NCI-H187 (cell line): ENCODE measurements around the gene FBXO42.

Experiments used
- DNase-seq, 2 experiments: peaks; one replicate each; lab custom pipeline; 2025; lab: John Stamatoyannopoulos, UW

Gene FBXO42

DNA sequence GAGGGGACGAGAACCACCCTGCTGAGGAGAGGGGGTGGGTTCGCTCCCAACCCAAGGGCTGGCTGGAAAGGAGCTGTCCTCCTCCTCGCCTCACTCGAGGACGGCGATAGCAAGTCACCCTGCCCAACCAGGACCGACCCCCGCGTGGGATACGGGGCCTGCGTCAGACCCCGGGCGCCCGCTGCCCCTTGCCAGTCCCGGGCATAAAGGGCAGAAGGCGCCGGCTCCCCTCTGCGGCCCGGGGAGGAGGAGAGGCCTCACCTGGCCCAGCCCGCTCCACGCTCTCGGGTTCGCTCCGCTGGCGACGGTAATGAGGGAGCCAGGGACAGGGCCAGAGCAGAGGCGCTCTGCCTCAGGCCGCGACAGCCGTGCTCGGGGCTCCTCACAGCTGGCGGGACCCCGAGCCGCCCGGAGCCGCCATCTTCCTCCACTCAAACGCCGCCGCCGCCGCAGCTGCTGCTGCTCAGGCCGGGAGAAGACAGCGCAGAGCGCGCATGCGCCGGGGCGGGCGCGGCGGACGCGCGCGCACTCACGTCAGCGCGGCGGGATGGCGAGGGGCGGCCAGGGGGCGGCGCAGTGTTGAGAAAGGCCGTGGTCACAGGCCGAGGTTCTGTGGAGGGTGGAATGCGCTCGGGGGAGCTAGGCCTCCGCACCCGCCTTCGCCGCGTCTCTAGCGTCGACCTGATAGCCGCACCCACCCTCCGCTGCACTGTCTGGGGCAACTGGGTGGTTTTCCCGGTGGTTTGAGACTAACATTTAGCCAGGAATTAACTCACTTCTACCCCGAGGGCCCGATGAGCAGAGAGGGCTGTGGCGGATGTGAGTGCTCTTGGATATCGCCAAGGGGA is at the start of gene FBXO42:
Gene FBXO42, minus strand, starts transcription at position 487 of the 848 bp plus-strand sequence. CDS start 37,062 bp downstream, outside the sequence.
- peak; percentile 84 to 89 for DNase-seq

DNA sequence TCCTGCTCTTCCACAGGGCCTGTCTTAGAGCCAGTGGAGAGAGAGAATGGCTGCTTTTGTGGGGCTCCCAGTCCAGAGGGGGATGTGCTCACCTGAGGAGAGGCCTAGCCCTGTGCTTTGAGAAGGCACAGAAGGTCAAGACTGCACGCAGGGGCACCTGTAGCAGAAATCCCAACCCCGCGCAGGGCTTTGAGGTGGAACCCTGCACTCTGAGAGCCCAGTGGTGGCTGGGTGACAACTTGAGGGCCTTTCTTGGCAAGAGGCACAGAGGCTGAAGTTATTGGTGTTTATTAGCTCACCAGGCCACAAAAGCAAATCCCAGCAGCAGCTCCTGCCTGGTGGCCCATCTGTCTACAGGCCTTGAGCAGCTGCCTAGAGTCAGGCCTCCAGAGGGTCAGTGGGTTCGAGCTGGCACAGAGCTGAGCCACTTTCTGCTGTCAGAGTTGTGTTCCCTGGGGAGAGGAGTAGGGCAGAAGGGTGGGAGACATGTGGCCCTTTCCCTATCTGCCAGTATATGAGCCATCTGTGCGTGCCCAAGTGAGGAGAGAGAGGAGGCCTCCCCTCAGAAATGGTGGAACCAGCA is 46.2 kb upstream of the FBXO42 start:
- no peak for DNase-seq

DNA sequence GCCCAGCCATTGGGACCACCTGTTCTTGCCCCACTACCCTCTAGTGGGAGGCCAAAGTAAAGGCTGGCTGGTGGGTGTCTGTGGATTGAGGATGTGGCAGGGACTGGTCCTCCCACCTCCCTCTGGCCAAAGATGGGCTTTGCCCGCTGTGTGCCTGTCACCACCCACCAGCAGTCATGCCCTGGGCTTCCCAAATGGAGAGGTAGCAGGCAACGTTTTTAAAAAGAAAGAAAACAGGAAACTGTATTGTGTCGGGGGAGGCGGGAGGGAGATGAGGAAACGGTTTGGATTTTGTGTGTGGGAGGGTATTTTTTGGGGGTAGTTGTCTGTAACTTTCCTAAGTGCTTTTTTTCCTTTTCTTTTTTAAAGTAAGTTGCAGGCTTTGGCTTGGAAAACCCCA is 44.8 kb upstream of the FBXO42 start:
- no peak for DNase-seq

DNA sequence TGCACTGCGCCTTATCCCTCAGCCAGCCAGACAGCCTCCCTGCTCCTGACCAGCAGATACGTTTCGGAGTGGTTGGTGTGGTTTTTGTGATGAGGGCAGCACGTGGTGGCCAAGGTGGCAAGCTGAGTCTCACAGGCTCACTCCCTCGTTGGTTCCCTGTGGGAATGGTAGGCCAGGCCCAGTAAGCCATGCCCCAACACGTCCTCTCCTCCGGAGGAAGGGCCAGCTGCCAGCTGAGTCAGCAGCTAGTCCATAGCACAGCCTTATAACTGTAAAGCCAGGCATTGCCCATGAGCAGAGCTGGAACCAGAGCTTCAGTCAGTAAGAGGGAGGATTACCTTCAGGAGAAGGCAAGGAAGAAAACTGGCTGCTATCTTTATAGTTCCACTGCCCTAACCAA is 44.3 kb upstream of the FBXO42 start:
- no peak for DNase-seq

DNA sequence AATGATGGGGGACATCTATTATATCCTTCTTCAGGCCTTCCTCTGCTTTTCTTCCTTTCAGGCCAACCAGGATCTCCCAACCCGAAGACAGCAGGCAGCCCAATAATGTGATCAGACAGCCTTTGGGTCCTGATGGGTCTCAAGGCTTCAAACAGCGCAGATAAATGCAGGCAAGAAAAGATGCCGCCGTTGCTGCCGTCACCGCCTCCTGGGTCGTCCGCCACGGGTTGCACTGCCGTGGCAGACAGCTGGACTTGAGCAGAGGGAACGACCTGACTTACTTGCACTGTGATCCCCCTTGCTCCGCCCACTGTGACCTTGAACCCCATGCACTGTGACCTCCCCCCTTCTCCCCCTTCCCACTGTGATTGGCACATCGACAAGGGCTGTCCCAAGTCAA is 42.7 kb upstream of the FBXO42 start:
- no peak for DNase-seq

DNA sequence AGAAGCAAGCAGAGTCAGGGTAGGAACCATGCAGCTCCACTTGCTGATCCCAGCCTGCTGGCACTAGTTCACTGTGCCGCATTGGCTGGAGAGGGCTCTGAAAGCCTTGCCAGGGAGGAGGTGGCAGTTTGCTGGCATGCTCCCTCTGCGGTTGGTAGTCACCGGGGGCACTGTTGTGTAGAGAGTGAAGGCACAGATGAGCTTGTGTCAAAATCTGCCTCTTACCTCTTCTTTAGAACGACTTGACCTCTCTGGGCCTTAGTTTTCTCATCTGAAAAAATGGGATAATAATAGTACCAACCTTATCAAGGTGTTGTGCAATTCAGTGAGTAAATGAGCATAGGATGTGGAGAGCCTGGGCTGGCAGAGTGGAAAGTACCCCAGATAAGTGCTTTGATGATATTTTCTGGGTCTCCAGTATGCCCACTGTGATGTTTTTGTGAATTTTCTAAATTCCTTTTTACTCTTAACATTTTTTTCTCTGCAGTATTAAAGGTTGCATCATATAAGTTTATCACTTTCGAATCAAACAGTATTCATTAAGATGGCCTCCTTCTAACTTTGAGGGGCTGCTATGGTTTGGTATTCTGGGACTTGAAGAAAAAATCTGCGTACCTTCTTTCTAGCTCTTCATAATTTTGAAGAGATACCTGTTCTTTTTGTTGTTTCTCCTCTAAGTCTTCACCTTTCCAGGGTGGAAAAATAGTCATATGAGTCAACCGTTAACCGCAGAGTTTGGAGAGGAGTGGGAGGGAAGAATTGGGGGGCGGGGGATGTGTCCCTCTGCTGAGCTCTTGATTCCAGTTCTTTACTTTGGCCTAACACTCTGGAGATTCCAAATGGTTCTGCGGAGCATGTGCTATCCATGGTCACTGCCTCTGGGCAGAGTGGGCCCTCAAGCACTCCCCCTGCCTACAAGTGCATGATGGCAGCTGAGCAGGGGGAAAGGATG is 41.6 kb upstream of the FBXO42 start:
- DNase-seq, result no peak

DNA sequence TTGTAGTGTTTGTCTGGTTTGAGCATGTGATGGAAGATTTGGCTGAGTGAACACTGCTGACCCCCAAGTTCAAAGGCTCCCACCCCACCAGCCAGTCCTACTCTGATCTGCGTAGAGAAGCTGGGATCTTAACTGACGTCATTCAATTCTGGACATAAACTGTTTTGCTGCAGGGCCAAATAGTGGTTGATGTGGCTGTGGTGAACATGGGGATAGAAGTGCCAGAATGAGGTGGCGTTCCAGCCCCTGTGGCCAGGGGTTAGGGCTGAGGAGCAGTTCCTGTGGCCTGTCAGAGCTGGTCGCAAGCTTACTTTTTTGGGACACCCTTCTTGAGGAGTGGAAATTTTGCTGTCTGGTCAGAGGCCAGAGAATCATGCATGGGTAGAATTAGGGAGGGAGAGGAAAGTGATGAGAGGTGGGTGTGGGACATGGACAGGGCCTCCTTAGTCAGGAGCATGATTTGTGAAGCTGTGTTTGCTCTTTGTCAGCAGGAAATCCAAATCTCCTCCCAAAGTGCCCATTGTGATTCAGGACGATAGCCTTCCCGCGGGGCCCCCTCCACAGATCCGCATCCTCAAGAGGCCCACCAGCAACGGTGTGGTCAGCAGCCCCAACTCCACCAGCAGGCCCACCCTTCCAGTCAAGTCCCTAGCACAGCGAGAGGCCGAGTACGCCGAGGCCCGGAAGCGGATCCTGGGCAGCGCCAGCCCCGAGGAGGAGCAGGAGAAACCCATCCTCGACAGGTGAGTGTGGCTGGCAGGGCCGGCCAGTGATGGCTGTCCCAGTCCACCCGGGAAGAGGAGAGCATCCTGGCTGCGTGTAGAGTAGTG is 40.7 kb upstream of the FBXO42 start:
- no peak for DNase-seq

DNA sequence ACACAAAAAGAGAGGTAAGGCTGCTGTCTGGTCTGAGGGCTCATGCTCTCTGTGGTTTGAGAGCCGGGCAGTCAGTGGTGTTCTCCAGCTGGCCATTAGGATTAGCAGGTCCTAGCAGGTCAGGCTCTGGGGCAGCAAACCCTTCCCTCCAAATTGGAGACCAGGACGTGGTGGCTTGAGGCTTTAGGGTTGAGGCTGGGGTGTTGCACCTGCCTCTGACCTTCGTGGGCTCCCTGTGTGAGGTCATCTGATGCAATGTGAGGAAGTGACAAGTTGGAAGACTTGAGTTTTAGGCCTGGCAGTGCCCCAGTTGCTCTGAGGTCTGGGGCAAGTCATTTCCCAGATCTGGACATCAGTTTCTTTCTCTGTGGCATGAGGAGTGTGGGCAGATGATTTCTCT is 39.1 kb upstream of the FBXO42 start:
- DNase-seq, result no peak

DNA sequence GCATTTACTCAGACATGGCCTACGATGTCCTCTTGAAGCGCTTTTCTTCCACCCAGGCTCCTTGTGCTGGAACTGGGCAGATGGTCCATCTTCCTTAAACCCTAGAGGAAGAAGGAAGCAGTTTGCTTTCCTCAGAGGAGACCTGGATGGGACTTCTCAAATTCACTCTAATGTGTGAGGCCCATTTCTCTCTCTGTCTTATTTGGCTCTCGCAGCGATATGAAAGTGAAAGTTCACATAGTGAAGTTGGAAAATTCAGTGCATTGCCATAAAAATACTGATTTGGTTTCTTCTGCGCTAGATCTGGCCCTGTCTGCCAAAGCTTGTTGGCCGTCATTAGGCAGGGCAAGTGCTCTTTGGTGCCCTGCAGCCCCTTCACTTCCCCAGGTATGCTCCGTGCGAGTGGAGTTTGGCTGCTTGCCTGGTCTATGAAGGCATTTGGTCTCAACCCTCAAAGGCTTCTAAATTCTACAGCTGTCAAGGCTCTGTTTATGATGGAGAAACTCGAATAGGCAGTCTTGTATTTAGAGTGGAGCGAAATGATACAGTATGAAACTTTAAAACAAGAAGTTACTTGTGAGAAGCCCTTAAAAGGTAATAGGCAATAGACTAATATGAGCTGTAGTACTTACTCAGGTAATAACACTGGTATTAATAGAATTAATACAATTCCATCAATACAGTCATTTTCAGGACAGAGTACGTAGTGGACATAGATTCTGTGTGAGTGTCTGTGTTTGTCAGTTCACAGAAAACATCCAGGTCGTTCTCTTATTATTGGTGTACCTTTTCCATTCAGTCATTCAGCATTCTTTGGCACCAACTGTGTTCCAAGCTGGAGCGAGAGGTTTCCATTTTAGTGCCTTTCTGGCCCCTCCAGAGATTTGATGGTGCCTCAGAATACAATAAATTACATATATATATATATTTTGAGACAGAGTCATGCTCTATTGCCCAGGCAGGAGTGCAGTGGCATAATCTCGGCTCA is 35.2 kb upstream of the FBXO42 start:
- DNase-seq, result no peak

DNA sequence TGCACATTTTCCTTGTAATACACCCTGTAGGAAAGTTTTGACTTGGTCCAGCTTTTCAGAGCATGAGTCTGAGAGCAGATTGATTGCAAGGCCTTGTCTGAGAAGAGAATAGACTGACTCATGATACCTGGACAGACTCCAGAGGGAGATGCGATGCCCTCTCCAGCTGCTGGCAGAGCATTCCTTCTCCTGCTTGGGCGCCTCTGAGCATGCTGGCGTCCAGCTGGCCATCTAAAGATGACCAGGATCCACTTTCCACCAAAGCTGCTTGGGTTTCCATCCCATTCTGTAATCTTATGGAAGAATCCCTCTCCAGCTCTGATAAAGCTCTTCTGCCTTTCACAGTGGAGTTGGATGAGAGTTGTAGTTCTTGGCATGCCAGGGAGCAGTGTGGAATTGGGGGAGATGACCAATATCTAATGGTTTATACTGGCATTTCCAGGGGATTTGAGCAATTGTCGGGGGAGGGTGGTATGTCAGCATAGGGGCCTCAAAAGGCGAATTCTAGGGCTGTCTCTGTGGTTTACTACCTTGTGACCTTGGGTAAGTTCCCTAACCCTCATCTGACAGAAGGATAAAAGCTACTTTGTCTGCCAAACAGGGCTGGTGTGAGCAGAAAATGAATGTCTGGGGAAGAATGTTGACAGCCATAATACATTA is 34.3 kb upstream of the FBXO42 start:
- DNase-seq, result no peak

DNA sequence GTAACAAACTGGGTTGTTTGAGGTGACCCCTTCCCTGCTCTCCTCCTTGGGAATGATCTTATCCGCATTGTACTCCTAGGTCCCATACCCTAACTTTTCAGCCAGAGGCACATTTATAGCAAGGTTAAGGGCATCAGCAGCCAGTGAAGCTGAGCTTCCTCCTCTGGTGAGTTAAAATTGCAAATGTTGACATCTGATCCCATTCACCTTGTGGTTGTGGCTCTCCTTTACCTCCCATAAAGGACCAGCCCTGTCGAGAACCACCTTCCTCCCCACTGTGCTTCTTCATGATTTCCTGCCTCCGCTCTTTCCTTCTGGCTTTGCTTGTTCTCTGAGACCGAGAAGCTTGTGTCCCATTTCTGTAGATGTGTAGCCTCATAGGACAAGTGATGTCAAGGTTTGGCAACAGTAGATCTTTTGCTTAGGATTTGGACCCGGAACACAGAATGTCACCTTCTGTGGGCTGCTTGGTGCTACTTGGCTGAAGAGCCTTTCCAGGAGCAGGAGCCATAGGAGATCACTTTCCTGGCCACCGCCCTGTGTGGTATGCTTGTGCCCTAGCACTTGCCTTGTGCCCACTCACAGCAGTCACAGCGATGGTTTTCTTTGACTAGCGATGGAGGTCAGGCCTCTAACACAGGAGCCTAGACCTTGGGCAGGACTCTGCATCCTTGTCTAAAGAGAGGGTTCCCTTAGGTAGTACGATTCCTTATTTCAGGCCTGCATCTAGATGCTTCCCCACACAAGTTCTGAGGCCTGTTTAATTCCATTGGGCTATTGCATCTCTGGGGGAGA is 33.6 kb upstream of the FBXO42 start:
- no peak for DNase-seq

DNA sequence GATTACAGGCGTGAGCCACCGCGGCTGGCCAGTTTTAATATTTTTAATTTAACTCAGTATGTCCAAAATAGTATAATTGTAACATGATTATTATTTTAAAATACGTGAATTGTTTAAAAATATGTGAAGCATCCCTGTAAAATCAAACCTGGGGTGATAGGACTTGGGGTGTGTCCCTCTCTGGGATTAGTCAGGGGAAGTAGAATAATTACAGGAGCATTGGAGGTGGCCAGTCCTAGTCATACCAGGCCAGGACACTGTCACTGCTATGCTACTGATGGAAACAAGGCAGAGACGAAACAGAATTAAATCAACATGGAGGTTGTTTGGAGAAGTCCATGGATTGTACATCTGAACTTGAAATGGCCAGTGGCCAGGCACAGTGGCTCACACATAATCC is 31.6 kb upstream of the FBXO42 start:
- no peak for DNase-seq

DNA sequence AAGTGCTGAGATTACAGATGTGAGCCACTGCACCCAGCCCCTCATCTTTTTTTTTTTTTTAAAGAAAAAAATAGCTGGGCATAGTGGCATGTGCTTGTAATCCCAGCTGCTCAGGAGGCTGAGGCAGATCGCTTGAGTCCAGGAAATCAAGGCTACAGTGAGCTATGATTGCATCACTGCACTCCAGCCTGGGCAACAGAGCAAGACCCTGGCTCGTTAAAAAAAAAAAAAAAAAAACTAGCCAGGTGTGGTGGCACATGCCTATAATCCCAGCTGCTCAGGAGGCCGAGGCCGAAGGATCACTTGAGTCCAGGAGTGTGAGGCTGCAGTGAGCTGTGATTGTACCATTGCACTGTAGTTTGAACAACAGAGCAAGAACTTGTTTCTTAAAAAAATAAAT is 28.6 kb upstream of the FBXO42 start:
- no peak for DNase-seq

DNA sequence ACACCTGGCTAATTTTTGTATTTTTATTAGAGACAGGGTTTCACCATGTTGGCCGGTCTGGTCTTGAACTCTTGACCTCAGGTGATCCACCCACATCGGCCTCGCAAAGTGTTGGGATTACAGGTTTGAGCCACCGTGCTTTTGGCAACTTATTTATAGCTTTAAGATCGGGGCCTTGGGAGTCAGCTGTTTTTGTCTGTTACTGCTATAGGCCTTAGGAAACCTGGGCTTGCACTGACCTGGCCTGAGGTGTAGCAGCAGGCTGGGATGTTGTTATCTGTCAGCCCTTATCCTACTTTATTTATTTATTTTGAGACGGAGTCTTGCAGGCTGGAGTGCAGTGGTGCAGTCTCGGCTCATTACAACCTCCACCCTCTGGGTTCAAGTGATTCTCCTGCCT is 26.2 kb upstream of the FBXO42 start:
- no peak for DNase-seq

DNA sequence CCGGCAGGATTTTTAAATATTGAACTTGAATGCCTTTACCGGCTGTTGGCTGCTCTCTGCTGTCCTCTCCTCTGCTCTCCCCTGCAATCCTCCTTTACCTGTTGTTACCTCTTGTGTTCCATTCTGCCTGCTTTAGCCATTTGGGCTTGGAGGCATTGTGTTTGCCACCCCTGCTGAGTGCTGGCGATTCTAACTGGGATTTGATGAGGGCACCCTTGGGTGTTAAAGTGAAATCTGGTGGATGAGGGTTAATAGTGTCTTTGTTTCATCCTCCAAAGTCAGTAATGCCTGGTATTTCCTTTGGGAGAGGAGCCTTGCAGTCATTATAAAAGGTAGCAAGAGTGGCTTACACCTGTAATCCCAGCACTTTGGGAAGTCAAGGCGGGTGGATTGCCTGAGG is 24.7 kb upstream of the FBXO42 start:
- no peak for DNase-seq

DNA sequence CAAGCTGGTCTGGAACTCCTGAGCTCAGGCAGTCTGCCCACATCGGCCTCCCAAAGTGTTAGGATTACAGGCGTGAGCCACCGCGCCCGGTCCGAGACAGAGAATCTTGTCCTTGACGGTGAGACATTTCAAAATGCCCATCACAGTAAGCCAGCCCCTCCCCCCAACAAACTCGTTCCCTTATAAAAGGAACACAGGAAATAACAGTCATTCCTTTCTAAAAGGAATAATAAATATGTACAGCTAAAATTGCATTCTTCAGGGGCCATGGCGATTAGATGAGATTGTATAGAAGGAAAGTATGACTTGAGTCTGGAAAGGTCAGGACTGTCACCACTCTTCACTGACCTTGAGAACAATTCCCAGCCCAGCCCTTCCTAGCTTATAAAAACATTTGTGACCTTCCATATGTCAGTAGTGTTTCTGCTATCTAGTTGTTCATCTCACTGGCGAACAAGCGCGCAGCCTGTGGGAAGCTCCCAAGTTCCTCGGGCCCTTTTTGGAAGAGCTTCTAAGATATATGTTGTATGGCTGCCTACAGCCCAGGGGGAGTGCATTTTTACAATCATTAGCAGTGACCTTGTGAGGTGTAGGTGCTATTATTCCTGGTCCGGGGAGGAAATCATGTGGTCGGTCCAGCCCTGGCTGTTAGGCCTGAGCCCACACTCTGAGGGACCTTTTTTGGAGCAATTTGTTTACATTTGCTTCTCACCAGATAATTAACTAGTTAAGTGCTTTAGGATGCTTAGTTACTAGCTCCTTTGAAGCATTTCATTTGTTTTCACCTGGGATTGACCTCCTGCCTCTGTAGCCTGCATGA is 23.5 kb upstream of the FBXO42 start:
- no peak for DNase-seq

DNA sequence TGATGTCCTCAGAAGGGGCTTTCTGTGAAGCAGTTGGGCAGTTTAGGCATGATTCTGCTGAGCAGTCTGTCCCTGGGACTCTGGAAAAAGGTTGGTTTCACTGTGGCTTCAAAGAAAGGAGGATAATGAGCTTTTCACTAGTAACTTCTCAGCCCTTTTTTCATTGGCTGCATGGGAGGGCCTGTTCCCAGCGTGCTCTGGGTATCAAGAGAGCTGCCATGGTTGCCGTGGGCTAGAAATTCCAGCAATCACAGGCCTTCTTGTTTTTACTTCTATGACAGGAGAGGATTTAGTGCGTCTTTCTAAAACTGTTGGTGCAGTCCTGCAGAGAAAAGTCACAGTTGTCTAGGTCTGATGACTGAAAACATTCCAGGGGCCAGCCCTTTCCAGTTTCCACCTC is 22.0 kb upstream of the FBXO42 start:
- DNase-seq, result no peak
